ENCODE measurements around the gene PATE3.

GRCh38 chr11:125807909-125808308 is 20.0 kb downstream of the PATE3 start:
- TF ChIP-seq CTCF (IDR thresholded peaks at IDR 0.05; ENCODE audit: low read length) (no peak), EZH2 (IDR thresholded peaks at IDR 0.05; ENCODE audit: borderline replicate concordance, low read length) (no peak)
